Stimulated activated CD8-positive, alpha-beta memory T cell treated with anti-CD3 and anti-CD28 coated beads, Interleukin-12 subunit alpha, Interleukin-12 subunit beta, amount 100 ng/mL, for 24 hours (primary cell): ENCODE data around the gene TENM4.

ENCODE experiments used
- DNase-seq: peaks from one replicate; pipeline ENCODE4 v3.0.0-alpha.2; 2020; ENCODE audit errors: extremely low read depth

Gene TENM4

DNA sequence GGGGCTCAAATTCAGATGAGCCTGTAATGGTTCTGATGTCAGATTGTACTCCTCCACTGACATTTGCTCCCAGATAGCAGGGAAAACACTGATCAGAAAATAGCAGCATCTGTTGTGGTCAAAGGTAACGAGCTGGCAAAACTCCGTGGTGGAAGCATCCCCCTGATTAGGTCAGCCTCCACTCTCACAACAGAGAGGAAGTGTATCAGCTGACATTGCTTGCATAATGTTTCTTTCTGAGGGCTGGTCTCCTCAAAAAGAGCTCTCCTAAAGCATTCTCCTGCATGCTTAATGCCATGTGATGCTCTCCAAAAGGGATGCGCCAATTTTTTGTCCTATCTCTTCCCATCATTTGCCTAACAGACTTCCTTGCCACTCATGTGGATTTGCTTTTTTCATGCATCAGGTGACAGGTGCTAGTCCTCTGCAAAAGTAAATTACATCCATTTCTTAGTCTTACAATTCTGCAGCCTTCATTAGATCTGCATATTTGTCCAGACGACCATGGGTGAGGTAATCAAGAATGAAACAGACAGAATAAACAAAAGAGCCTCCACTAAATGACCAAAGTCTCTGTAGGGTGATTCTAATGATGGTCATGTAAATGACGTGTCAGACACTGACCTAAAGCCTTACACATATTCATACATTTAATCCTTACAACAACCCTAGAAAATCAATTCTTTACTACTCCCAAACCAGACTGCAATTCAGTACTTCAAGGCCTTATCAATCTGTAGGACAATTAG is 6.4 kb upstream of the TENM4 start:
- DNase-seq = no peak

DNA sequence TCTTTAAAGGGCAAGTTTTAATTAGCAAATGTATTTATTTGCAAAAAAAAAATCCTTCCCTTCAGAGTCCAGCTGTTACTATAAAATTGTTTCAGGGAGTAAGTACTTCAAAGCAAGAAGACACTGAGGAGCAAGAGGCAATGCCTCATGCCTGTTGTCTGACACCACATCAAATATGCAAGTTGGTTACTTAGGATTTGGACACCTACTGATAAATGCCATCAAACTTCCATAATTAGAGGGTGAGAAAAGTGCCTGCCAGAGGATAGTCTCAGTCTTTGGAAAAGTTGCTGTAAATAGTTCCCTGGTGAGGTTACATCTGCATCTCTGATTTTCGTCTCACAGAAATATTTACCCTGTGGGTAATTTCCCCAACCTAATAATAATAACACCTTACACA is 4.1 kb upstream of the TENM4 start:
- no peak for DNase-seq

DNA sequence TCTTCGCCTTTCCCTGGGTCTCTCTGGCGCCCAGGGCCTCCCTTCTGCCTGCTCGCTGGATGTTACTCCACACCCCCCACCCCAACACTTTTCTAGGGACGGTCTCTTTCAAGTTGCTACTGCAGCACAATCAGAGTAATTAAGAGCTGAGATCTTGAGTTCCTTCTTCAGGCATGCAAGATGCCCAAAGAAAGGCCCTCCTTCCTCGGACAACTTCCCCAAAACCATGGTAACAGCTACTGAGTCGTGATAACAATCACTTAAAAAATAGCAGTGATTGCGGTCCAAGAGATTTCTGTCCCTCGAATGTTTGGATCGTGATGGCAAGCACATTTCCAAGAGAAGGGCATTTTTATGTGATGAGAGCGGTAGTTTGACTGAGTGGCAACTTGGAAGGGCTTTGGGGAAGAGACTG is 638 bp upstream of the TENM4 start:
- DNase-seq = no peak

DNA sequence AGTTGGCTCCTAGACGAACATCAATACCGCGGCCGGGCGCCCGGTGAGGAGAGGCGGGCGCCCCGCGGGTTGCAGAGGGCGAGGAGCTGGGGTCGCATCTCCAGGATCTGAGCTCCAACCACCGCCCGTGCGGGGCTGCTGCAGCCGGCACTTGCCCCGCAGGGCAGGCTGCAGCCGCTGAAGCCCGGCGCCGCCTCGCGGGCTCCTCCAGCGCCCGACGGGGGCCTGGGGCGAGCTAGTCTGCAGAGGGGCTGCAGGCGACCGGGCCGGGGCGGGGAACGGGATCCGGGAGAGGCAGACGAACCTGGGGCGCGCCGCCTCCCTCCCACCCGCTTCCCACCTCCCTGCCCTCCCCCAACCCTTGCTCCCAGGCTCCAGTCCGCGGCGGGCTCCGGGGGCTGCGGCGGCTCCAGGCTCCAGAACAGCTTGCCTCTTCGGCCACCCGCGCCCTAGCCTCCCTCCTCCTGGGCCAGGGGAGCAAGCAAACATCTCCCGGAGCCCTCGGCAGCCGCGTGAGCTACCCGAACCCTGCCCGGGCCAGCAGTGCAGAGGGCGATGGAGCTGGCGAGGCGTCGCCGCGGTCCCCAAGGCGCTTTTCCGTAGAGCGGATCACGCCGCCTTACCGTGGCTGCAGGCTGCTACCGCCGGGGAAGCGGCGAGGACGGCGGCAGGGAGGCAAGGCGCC is 802 bp downstream of the TENM4 start:
- DNase-seq = no peak

DNA sequence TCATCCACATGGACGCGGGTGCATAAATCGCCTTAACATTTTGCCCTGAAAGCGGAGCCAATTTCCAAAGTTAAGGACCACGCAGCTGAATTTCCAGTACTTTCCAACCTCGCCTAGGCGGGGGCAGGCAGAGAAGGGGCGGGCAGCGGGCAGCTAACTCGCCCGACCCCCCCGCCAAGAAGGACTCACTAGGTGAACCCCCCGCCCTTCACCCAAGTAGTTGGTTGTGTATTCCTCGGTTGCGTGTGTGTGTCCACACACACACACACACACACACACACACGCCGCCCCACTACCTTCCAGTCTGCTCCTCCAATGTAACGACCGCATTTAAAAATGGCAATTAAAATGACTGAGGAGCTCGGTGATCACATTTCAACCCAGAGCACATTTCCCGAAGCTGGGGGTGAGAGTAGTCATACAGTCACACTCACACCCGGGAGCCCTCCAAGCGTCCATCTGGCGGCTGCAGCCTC is 1.4 kb downstream of the TENM4 start:
- no peak for DNase-seq

DNA sequence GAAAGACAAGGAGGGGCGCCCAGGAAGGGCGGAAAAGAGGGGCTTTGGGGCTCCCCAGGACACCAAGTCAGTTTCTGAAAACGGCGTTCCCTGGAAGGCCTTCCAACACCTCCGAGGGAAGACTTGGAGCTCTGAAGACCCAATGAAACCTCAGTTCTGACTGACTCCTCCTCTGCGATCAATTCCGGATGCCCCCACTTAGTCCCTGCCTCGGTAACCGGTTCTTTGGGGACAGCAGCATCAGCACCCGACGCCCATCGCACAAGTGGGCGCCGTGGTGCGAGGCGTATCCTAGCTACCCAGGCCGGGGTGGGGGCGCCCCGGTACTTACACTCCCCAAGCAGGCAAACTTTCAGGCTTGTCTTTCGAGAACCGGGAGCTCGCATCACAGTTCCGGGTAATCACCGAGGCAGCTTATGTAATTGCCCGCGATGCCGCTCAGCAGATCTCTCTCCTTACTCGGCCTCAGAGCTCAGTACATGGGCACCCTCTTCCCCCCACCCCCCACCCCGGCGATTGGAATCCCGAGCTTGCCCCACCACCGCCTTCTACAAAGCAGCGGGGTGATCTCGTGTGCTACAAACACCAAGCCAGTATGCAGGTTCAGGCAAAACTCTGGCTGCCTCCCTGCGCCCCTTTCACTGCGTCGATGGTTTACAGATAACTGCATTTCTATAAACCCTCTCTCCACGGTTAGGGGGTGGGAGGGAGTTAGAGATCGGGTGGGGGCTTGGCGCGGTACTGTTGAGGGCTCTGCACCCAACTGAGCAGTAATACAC is 2.0 kb downstream of the TENM4 start:
- no peak for DNase-seq

DNA sequence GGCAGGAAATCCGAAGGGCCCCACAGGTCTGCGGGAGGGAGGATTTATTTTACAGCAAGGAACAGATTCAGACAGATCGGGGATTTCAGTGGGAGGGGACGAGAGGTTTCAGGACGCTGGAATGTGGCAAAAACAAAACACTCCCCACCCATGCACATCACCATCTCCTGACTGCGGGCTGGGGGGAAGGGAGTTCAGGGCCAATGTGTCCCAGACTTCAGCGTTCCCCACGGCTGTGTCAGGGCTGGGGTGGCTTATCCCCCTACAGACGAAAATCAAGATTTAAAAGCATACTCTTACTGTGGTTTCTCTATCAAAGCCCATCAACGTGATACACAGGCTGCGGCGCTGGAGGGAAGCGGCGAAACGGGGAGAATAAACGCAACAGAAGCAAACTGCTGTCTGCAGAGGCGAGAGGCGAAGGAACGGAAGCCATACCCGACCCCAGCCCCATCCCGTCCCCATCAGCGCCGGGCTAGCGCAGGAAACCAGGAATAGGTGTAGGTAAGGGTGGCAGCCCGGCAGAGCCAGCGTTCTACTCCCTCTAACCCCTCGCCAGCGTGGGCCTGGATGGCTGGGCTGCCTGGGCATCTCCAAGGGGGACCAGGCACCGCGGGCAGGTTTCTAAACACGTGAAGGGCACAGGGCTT is 2.7 kb downstream of the TENM4 start:
- DNase-seq = no peak

DNA sequence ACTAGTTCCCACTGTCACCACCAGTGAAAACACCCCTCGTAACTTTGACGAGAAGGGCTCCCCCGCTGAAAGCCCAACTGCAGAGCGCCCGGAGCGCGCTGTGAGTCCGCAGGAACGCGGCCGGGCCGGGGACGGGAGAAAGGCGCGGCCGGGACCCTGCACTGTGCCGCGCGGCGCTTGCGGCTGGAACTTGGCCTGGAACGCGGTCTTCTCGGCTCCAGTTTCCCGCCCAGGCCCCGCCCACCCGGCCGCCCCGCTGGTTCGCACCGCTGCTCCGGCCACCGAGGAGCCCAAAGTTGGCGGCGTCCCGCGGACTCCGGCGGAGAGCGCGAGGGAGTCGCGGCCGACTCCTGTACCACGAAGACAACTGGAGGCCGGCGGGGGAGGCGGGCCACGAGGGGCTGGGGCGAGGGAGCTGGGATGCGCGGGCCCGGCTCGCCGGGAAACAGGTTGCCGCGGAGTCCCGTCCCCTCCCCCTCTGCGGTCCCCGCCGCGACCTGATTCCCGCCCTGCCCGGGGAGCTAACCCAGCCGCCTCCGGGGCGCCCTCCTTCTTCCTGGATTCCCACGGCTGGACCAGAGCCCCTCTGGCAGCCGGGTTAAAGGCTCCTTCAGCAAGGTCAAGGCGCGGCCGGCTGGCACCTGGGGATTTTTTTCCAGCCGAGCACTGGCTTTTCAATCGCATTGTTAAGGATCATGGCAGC is 3.4 kb downstream of the TENM4 start:
- DNase-seq = no peak

DNA sequence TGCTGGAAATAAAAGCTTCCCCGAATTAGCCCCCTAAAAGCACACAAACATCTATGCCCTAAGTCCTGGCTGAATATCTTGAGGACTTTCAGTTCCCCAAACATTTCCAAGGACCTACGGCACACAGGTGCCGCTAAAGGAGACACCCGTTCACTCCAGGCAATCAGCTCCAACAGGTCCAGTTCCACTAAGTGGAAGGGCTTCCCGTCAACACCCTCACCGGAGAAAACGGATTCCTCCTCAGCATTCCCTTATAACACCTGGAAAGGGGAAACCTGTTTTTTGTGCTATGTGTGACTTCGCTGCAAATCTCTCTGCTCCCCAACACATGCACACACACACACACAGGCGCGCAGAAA is 3.9 kb downstream of the TENM4 start:
- DNase-seq = no peak

DNA sequence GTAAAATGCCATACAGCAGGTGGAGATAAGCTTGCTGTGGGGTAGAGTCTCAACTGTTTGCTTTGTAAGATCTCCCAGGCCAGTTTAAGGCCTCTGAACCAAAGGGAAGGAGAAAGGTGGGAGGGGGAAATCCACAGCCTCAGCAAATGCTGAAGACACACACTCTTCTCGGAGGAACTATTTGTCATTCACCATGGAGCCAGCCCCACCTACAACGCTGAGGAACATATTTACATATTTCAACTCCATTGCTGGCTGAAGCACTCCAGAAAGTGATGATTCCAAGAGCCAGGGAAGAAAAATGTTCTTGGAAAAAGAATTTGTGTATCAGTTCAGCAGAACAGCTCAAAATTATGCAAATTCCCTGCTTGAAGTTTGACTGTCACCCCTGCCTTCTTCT is 6.5 kb downstream of the TENM4 start:
- DNase-seq = no peak

DNA sequence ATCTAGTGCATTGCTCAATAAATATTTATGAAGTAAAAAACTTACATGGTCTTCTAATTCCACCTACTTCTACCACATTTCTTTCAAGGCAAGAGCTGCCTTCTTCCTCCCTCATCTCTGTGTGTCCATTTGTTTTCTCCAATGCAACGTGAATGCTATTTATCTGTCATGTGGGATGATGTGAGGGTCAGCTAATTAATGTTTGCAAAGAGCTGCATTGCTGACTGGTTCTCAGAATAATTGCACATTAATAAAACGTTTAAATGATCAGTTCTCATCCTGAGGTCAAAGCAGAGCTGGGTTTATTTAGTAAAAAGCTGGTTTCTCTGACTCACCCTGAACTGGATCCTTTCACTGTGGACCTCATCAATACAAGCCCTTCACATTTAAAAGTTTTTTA is 8.7 kb downstream of the TENM4 start:
- DNase-seq = no peak

DNA sequence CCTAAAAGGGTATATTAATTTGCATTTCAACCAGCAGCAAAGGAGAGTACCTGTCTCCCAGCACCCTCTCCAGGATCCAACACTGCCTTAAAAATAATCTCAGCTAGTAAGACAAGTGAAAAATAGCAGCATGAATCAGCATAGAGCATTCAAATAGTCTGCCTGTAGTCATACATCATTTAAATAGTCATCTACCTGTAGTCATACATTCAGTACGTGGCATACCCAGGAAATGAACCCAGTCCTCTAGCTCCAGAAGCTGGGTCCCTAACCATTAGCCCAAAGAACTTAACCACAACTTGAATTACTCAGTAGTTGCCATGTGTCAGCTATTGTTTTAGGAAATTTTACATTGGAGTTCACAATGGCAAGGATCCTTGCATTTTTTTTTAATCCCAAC is 9.3 kb downstream of the TENM4 start:
- DNase-seq = no peak

DNA sequence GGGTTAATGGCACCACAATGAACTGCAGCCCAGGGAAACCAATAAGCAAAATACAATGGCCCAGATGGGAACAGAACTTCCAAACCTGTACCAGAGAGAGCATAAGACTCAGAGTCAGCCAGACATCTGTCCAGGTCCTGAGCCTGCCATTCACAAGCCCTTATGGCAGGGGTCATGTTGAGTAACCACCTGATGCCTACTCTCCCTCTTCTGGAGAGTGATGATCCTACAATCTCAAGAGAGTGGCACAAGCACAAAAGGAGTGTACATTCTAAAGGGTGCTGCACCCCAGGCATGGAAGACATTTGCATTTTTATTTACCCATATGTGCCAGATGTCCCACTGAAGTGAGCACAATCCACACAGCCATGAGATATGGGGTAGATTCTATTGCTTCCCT is 10.6 kb downstream of the TENM4 start:
- DNase-seq = no peak

DNA sequence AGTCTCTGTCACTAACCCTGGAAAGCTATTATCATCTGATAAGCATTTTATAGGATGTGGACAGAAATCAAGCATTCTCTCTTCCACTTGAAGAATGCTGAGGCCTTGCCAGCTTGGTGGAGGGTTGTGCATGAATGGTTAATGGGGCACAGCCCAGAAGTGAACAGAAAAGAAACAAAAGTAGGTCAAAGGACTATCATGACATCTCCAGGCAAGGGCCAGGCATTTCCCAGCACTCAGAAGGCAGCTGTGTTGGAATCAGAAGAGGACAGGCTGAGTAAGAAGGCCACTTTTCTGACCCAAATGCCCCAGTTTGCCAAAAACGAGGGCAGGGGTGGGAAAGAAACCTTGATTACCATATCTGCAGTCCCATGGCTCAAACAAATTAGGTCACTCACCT is 12.4 kb downstream of the TENM4 start:
- DNase-seq = no peak

DNA sequence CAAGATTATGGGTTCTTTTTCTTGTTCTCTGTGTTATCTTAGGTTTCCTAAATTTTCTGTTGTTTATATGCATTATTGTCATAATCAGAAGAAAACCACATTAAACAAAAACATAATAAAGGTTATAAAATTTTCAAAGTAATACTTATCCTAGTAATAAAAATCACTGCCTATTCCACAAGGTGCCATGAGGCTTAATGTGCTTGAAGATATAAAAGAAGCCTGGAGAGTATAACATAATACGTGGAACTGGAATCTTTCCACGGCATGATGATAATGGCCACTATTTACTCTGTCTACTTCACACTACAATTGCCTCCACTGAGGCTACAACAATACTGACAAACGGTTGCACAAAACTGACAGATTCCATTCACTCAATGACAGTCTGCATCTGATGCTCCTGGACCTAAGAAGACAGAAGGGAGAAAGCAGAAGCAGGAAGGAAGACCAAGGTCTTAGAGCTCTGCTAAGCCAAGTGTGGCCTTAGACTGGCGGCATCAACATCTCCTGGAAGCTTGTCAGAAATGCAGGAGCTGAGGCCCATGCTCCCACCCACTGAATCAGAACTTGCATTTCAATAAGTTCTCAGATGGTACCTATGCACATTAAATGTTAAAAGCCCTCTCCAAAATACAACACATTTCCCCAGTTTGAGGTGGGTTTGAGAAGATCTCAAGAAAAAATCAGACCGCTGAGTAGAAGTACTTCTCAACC is 13.1 kb downstream of the TENM4 start:
- no peak for DNase-seq

DNA sequence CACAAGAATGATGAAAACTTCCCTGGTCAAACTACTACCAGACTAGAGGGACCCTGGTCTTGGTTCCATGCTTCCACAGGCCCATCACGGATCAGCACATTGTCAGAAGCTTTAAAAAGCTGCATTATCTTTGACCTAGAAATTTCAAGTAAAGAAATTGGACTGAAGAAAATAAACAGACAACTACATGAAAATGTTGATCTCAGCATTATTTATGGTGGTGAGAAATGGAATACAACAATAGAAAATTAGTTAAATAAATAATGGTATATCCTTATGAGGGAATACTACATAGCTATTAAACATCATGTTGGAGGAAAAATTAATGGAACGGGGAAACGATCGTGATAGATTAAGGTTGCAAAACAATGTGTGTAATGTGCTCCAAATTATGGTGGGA is 13.7 kb downstream of the TENM4 start:
- DNase-seq = no peak

DNA sequence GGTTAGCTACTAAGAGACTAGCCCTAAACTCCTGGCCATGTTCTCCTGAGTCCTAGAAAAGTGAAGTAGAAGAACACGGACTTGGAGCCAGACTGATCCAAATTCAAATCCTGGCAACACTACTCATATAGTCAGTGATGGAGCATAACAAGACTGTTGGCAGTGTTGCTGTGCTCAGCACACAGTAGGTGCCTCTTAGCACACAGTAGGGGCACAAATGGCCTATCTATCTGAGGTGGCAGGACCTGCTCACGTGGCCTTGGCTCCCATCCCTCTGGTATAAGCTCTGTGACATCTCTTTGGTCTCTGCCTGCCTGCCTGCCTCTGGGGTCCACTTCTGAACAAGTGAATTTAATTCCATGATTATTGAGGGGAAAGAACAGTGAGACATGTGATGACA is 15.4 kb downstream of the TENM4 start:
- DNase-seq = no peak

DNA sequence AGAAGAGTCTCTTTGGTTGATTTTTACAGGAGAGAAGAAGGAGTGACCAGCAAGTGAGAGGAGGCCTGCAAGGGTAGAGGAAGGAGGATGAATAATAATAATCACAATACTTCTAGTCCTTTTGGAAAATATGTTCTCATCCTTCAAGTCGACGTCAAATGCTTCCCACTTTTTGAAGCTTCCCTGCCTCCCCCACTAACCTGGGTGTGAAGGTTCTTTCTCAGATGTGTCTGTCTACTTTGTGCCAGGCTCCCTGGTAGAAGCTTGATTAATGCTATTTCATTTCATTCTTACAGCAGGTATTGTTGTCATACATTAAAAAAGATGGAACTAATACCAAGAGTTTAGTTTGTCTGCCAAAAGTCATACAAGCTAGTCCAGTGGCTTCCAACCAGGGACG is 17.1 kb downstream of the TENM4 start:
- DNase-seq = no peak

DNA sequence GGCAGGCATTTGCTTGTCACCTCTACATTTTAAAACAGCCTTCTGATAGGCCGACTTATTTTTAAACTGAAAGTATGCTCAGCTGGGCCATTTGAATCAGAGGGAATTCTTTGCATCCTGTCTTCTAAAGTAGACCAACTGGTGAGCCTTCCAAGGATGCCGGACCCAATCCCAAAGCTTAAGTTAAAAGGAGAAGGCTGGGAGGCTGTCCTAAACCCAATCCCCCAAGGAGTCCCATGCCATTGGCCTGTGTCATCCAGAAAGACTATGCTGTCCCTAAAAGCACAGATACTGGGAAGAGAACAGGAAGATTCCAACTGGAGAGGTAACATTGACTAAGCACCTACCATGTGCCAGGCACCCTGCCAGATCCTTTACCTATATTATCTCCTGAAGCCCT is 18.0 kb downstream of the TENM4 start:
- DNase-seq = no peak

DNA sequence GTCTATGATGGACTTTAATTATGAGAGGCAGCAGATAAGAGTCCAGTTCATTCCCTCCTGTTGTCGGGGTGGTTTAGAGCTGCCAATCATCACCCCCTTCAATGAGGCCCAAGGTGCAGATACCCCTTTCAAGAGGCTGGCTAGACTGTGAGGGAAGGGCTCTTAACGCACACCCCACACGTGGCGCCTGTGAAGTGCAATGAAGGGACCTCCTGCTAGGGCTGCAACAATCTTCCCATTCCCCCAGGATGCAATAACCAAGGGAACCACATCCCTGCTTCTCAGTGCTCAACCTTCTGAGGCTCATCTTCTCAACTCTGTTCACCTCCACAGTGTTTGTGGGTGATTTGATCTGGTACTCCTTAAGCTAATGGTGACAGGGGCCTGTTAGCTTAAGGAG is 19.0 kb downstream of the TENM4 start:
- DNase-seq = no peak

DNA sequence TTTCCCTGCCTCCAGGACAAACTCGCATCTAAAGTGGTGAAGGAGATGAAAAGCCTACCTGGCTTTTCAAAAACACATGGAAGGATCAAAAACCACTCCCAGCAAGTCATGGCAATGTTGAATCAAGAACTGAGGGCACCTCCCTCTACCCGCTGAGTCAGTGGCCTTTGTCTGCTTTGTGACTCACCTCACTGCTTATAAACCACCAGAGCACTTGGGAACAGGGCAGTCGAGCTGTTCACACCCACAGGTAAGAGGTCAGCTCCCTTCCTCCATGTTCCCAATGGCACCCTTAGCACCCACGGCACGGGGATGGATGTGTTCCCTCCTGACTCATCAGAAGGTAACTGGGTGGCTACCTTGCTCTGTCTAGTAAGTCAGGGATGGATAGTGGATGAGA is 21.7 kb downstream of the TENM4 start:
- DNase-seq = no peak
